NCI-H226 (cell line): ENCODE data around the gene RAB11FIP2.
"Not testable (repeated sequence)": the region's sequence is repeated elsewhere in the genome, so short reads cannot be mapped to it uniquely, and the experiment has no call there.

Experiments
- DNase-seq: peaks from one replicate; pipeline ENCODE4 v3.0.0-alpha.2; 2015

RAB11FIP2 gene

GRCh38 chr10:118046395-118047156, at the start of gene RAB11FIP2:
Gene RAB11FIP2 (minus strand): TSS chr10:118046941. CDS start chr10:118046163, 778 bp downstream.
- DNase-seq, result peak; percentile 57

GRCh38 chr10:118096022-118096421, 49.3 kb upstream of the RAB11FIP2 start:
- no peak for DNase-seq

GRCh38 chr10:118092209-118092608, 45.5 kb upstream of the RAB11FIP2 start:
- no peak for DNase-seq

DNA sequence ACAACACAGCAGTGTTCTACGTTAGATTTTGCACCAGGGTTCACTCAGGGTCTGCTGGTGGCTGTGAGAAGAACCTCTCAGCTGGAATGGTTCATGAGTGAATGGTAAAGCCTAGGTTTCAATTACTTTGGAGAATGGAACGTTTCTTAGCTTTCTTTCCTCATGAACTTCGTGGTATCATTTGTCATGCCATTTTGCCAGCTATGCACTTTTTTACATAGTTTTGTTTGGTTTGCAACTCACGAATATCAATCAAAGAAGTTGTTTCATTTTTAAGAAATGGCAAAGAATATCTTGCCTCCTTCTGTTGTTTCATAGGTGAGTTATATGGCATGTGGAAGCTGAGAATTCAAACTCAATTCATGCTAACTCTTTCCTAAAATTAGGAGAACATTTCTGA, 34.1 kb upstream of the RAB11FIP2 start:
- DNase-seq, result no peak

GRCh38 chr10:118076705-118077104, 30.0 kb upstream of the RAB11FIP2 start:
- DNase-seq, result no peak

DNA sequence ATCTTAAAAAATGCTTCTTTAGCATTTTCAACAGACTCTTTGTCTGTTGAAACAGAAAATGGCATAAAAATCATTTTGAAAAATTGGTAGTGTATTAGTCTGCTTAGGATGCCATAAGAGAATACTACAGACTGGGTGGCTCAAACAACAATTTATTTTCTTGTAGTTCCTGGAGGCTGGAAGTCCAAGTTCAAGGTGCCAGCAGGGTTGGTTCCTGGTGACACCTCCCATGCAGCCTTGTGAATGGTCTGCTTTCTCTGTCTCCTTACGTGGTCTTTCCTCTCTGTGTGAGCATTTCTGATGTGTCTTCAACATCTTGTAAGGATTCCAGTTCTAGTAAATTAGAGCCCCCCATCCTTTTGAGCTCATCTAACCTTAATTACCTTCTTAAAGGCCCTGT, 26.1 kb upstream of the RAB11FIP2 start:
- DNase-seq, result no peak

DNA sequence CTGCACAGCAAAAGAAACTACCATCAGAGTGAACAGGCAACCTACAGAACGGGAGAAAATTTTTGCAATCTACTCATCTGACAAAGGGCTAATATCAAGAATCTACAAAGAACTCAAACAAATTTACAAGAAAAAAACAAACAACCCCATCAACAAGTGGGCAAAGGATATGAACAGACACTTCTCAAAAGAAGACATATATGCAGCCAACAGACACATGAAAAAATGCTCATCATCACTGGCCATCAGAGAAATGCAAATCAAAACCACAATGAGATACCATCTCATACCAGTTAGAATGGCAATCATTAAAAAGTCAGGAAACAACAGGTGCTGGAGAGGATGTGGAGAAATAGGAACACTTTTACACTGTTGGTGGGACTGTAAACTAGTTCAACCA, 20.6 kb upstream of the RAB11FIP2 start:
- DNase-seq, result not testable (repeated sequence)

- DNase-seq, result no peak
These were observed 16.1 kb upstream of the RAB11FIP2 start for GRCh38 chr10:118062798-118063238.

DNA sequence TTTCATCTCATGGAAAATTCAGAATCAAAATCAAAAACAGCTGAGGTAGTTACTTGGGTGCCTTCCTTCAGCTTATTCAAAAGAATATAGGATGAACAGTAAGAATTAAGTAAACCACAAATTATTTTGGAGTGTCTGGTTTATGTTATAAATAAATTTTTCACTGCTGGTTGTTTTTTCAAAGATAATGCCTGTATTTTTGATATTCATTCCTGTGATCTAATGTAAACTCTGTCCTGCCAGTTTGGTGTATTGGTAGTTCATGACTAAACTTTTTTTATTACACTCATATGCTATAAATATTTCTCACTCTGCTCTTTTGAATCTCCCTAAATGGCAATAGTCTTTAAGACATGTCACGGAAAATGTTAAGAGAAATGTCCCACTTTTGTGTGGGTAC, 11.6 kb upstream of the RAB11FIP2 start:
- DNase-seq, result no peak

- DNase-seq, result no peak
These were observed 10.6 kb upstream of the RAB11FIP2 start for GRCh38 chr10:118057361-118057760.

GRCh38 chr10:118054383-118054782, 7.6 kb upstream of the RAB11FIP2 start:
- DNase-seq, result no peak

- DNase-seq, result no peak
These were observed 6.1 kb upstream of the RAB11FIP2 start for GRCh38 chr10:118052816-118053215.

- no peak for DNase-seq
These were observed 1.1 kb upstream of the RAB11FIP2 start for GRCh38 chr10:118047880-118048279.

DNA sequence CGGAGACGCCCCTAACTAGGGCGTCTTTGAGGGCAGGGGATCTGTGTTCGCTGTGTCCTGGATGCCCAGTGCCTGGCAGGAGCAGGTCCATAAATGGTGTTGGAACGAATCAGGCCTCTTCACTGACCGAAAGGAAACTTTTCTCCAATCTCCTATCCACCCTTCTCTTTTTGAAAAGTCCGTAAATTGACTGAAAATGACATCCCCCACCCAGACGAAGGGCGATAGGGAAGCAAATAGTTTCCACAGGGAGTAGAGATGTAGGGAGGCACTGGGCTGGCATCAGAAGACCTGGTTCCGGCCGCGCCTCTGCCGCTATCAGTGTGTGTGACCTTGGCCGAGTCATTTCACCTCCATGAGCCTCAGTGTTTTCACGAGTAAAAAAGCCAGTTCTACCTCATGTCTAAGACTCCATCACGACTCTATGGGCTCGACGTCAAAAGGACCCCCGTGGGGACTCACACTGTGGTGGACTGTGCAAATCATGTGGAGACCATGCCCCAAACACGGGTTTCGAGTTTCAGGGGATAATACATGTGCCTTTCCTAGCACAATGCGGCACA, 497 bp upstream of the RAB11FIP2 start:
- no peak for DNase-seq

- peak; percentile 1 for DNase-seq
These were observed 825 bp downstream of the RAB11FIP2 start for GRCh38 chr10:118045837-118046394.

- no peak for DNase-seq
These were observed 1.4 kb downstream of the RAB11FIP2 start for GRCh38 chr10:118045158-118045836.

GRCh38 chr10:118042827-118043242, 3.9 kb downstream of the RAB11FIP2 start:
- DNase-seq, result no peak

GRCh38 chr10:118042336-118042735, 4.4 kb downstream of the RAB11FIP2 start:
- DNase-seq, result no peak

DNA sequence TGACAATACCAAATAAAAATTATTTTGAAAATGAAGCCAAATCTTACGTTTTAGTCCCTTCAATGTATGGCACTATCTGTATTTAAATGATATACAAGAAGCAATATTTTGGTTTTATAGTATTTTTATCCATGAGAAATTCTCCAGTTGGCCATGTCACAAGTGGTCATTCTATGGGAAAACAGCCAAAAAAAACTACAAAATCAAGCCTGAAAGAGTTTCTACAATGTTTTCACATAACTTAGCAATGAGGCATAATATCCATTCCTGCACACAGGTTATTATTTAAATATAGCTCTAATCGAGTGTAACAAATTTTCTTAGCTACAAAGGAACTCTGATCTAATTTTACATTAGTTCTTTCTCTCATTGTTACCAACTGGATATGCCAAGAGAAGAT, 5.4 kb downstream of the RAB11FIP2 start:
- DNase-seq, result no peak

DNA sequence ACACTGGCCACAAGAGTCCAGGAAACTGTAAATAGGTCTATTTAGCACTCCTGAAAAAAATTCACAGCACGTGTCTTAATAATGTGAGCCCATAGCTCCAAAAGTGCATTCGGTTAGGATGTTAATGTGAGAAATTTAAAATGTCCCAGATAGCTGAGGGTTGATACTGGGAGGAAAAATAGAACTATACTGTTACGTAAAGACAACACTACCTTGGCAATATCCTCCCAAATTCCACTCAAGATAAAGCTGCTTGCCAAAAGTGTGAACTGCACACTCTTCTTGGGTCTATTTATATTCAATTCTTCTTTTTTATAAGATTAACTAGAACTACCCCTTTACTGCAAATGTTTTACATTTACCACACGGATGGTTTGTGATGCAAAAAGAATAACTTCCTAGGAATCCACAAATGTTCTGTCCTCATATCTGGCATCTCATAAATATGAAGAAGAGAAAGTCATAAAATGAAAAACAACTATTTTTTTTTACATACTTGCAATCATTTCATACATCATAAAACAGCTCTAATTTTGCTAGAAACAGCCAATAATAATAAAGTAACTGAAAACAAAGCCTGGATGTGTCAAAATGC, 10.4 kb downstream of the RAB11FIP2 start:
- DNase-seq, result no peak

DNA sequence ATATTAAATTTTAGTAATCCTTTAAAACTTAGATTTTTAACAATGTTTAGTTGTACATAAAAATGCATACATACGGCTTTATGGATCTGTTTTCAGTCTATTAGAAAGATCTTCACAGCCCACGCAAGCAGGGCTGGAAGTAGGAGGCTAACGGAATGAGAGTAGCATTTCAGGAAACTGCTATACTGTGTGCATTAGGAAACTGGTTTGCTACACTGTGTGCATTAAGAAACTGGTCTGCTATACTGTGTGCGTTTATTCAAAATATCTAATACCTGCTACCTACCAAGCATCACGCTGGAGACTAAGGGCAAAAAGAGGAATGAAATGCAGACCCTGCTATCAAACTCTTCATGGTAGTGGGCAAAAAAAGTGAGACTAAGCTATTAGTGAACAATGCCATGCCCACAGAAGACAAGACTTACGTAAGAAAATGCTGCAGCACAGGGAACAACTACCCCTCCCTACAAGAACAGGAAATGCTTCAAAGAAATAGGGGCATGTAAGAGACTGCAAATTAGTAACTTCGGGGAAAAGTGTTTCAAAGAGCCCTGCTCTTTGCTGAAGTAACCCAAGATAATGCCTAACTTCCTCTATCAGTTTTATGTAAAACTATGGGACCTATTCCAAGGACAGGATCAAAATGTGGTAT, 11.3 kb downstream of the RAB11FIP2 start:
- no peak for DNase-seq

GRCh38 chr10:118034791-118035261, 11.9 kb downstream of the RAB11FIP2 start:
- DNase-seq, result no peak

DNA sequence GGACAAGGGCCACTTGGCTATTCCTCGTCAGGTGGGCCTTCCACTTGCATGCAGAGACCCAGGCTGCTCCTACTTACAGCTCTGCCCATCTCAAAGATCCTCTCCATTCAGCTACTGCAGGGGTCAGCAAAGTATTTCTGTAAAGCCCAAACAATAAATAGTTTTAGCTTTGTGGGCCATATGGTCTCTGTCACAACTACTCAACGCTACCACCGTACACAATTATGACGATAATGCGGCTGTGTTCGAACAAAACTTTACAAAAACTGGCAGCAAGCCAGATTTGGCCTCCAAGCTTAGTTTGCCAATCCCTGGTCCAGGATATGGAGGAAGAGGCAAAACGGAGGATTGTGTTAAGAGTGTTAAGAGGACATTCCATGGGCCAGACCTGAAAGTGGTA, 12.8 kb downstream of the RAB11FIP2 start:
- no peak for DNase-seq
